Measurements from ENCODE around the gene ITSN1.
"Not testable (repeated sequence)": the region's sequence is repeated elsewhere in the genome, so short reads cannot be mapped to it uniquely, and the experiment has no call there.

The ITSN1 gene

GRCh38 chr21:33651965-33652680 lies 9.8 kb downstream of the ITSN1 start:
- no peak for DNase-seq (ENCODE audit: low spot score)

GRCh38 chr21:33654412-33654811 lies 12.1 kb downstream of the ITSN1 start:
- no peak for DNase-seq (ENCODE audit: low spot score)

- DNase-seq (ENCODE audit: low spot score) = peak; percentile 17
Observed at GRCh38 chr21:33655588-33656221, 13.4 kb downstream of the ITSN1 start.

GRCh38 chr21:33657124-33657820 lies 15.0 kb downstream of the ITSN1 start:
- DNase-seq (ENCODE audit: low spot score) = no peak

GRCh38 chr21:33658919-33659567 lies 16.7 kb downstream of the ITSN1 start:
- DNase-seq (ENCODE audit: low spot score) = no peak

- no peak for DNase-seq (ENCODE audit: low spot score)
Observed at GRCh38 chr21:33659568-33659949, 17.3 kb downstream of the ITSN1 start.

GRCh38 chr21:33660406-33660805 lies 18.1 kb downstream of the ITSN1 start:
- DNase-seq (ENCODE audit: low spot score) = peak; percentile 14

GRCh38 chr21:33661146-33661545 lies 18.8 kb downstream of the ITSN1 start:
- DNase-seq (ENCODE audit: low spot score) = peak; percentile 6

- no peak for DNase-seq (ENCODE audit: low spot score)
Observed at GRCh38 chr21:33662046-33662445, 19.7 kb downstream of the ITSN1 start.

GRCh38 chr21:33663241-33663640 lies 20.9 kb downstream of the ITSN1 start:
- peak; percentile 11 for DNase-seq (ENCODE audit: low spot score)

- DNase-seq (ENCODE audit: low spot score) = no peak
Observed at GRCh38 chr21:33664135-33664534, 21.8 kb downstream of the ITSN1 start.

GRCh38 chr21:33666153-33666552 lies 23.9 kb downstream of the ITSN1 start:
- DNase-seq (ENCODE audit: low spot score) = no peak

GRCh38 chr21:33667636-33668035 lies 25.3 kb downstream of the ITSN1 start:
- no peak for DNase-seq (ENCODE audit: low spot score)

- DNase-seq (ENCODE audit: low spot score) = peak; percentile 63
Observed at GRCh38 chr21:33668180-33668579, 25.9 kb downstream of the ITSN1 start.

GRCh38 chr21:33668620-33669019 lies 26.3 kb downstream of the ITSN1 start:
- DNase-seq (ENCODE audit: low spot score) = no peak

- no peak for DNase-seq (ENCODE audit: low spot score)
Observed at GRCh38 chr21:33670076-33670978, 28.0 kb downstream of the ITSN1 start.

- DNase-seq (ENCODE audit: low spot score) = no peak
Observed at GRCh38 chr21:33673473-33673872, 31.2 kb downstream of the ITSN1 start.

- no peak for DNase-seq (ENCODE audit: low spot score)
Observed at GRCh38 chr21:33674226-33674625, 31.9 kb downstream of the ITSN1 start.

- not testable (repeated sequence) for DNase-seq (ENCODE audit: low spot score)
Observed at GRCh38 chr21:33676666-33677065, 34.4 kb downstream of the ITSN1 start.

GRCh38 chr21:33677450-33677849 lies 35.1 kb downstream of the ITSN1 start:
- DNase-seq (ENCODE audit: low spot score) = no peak

- DNase-seq (ENCODE audit: low spot score) = no peak
Observed at GRCh38 chr21:33680870-33681269, 38.6 kb downstream of the ITSN1 start.
